Thymus (tissue), 11 donors: Measurements from ENCODE around the gene TOMM6. TPM values are rescaled to one million over a fixed set of nuclear protein-coding genes. Genes with fewer than 3 reads are reported as not detected.

ENCODE experiments used
- DNase-seq, 9 donors: peaks; one replicate each; pipeline ENCODE4 v3.0.0-alpha.2; 2013; ENCODE audit warnings: low spot score in 9 of 9, low read depth in 6 of 9, missing footprints in 1 of 9
- H3K27ac ChIP-seq, 2 donors: one replicate each; pipeline ENCODE4 v1.5.1; 2013; ENCODE audit warnings: control low read depth in 1 of 2, low read depth in 1 of 2, low read length in 1 of 2, mild to moderate bottlenecking in 1 of 2, moderate library complexity in 1 of 2
- H3K27me3 ChIP-seq, 2 donors: one replicate each; pipeline ENCODE4 v1.5.1; 2013; ENCODE audit warnings: low read length in 1 of 2; ENCODE audit not compliant: control insufficient read depth in 2 of 2, insufficient read depth in 1 of 2
- H3K36me3 ChIP-seq, 2 donors: one replicate each; pipeline ENCODE4 v1.5.1; 2013; ENCODE audit warnings: low read length in 1 of 2, mild to moderate bottlenecking in 1 of 2, moderate library complexity in 1 of 2; ENCODE audit not compliant: control insufficient read depth in 2 of 2, insufficient read depth in 2 of 2
- H3K4me1 ChIP-seq, 2 donors: one replicate each; pipeline ENCODE4 v1.5.1; 2013; ENCODE audit warnings: low read length in 2 of 2; ENCODE audit not compliant: control insufficient read depth in 2 of 2, insufficient read depth in 2 of 2
- H3K4me3 ChIP-seq, 2 donors: one replicate each; pipeline ENCODE4 v1.5.1; 2013; ENCODE audit warnings: low read length in 2 of 2, control low read depth in 1 of 2, mild to moderate bottlenecking in 1 of 2
- H3K9me3 ChIP-seq, 2 donors: one replicate each; pipeline ENCODE4 v1.5.1; 2013; ENCODE audit warnings: low read length in 1 of 2, mild to moderate bottlenecking in 1 of 2; ENCODE audit not compliant: control insufficient read depth in 2 of 2, insufficient read depth in 1 of 2
- WGBS: extraction: QIAGEN DNeasy Blood & Tissue Kit; methylation state at CpG from one replicate; pipeline ENCODE4 v1.1.7; 2013; 5-methylcytosine and 5-hydroxymethylcytosine counted together
- polyA plus RNA-seq: library from polyadenylated mRNA; stranded (reverse); fragments of 200-250 nt; gene quantifications from one replicate; pipeline ENCODE4 v1.2.3, GENCODE V29; 2013
- total RNA-seq: library from RNA; stranded (reverse); fragments of 120-200 nt; gene quantifications from one replicate; pipeline ENCODE4 v1.2.4, GENCODE V29; 2013
- donor health status: healthy.

TOMM6 gene
- total and polyA plus RNA-seq, 2 donors, result 216 to 347 TPM

DNA sequence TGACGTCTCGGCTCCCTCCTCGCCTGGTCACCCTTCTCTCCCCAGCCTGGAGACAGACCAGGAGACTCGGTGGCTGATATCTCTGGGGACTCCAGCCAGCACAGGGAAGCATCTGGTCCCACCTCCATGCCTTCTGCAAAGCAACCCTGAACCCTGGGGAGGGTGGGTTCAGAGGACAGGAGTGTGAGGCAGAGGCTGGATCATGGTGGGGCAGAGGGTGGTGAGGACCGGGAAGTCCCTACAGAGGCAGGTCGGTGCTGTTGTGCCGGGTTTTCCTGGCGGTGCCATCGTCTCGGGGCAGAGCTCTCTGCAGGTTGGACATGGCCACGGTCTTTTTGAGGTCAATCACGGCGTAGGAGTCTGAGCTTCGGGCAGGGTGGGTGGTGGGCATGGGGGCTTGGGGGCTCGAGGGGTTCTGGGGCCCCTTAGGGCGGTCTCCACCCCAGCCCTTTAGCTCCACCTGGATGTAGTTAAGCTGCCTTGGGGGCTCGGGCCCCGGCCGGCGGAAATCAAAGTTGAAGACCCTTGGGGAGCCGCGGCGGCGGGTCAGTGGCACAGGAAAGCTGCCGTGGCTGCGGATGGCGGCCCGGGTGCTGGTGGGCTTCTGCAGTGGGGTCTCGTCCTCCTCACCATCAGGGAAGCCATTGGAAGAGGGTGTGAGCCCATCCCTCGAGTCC is 17.0 kb upstream of the TOMM6 start:
- H3K27me3 ChIP-seq, result no peaks in the 10 kb centered on the region
- H3K4me1 ChIP-seq, result peaks cover 0 to 10% of the 10 kb centered on the region in 2 donors
- H3K4me3 ChIP-seq, result no peak overlapping the region
- no peak overlapping the region for H3K27ac ChIP-seq
- peaks cover 34 to 42% of the 10 kb centered on the region in 2 donors for H3K36me3 ChIP-seq
- WGBS, result 98% methylated on average over 30 of the region's 30 CpGs
- no peak for DNase-seq
- H3K9me3 ChIP-seq, result no peaks in the 10 kb centered on the region

- no peak for DNase-seq
- 97% methylated on average over 29 of the region's 29 CpGs for whole genome bisulfite sequencing
These were observed 16.2 kb upstream of the TOMM6 start for GRCh38 chr6:41771058-41771983.

GRCh38 chr6:41774841-41775240 is 12.7 kb upstream of the TOMM6 start:
- no peak overlapping the region for H3K4me3 ChIP-seq
- no peaks in the 10 kb centered on the region for H3K9me3 ChIP-seq
- H3K27ac ChIP-seq, result no peak overlapping the region
- H3K36me3 ChIP-seq, result peaks cover 35 to 47% of the 10 kb centered on the region in 2 donors
- DNase-seq, result no peak
- no peaks in the 10 kb centered on the region for H3K27me3 ChIP-seq
- 94% methylated on average over 3 of the region's 3 CpGs for WGBS
- peaks cover 3 to 8% of the 10 kb centered on the region in 2 donors for H3K4me1 ChIP-seq

More at GRCh38 chr6:41771058-41771983, 16.2 kb upstream of the TOMM6 start:
- Histone ChIP-seq H3K4me1 (peaks cover 0 to 10% of the 10 kb centered on the region in 2 donors), H3K27me3 (no peaks in the 10 kb centered on the region), H3K27ac (no peak overlapping the region), H3K9me3 (no peaks in the 10 kb centered on the region), H3K4me3 (no peak overlapping the region), H3K36me3 (peaks cover 35 to 43% of the 10 kb centered on the region in 2 donors)

DNA sequence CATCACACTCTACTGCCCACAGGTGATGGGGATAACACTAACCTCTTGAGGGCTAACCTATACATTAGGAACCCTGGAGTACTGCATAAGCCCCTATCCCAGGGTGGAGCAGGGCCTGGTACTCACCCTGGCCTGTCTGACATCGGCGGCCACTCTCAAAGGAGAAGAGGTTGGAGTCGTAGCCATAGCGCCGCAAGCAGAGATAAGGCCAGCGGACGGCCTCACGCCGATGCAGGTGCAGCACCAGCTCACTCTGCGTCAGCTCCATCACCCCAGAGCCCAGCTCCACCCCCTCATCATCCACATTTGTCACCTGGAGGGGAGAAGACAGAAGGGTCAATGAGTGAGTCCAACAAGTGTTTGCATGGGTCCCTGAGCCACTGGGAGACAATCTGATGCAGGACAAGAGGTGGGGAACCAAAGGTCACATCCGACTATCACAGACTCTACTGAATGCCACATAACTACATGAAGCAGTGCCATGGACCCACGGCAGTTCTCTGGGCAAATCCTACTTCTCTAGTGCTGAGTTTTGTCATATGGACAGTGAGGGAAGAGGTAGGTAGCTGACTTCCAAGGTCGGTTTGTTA is 12.1 kb upstream of the TOMM6 start:
- H3K4me1 ChIP-seq, result peaks cover 3 to 10% of the 10 kb centered on the region in 2 donors
- DNase-seq, result no peak
- H3K36me3 ChIP-seq, result peaks cover 32 to 43% of the 10 kb centered on the region in 2 donors
- WGBS, result 96% methylated on average over 13 of the region's 13 CpGs
- no peak overlapping the region for H3K27ac ChIP-seq
- H3K4me3 ChIP-seq, result no peak overlapping the region
- H3K9me3 ChIP-seq, result no peaks in the 10 kb centered on the region
- peaks cover under 1 to 3% of the 10 kb centered on the region in 2 donors for H3K27me3 ChIP-seq

DNA sequence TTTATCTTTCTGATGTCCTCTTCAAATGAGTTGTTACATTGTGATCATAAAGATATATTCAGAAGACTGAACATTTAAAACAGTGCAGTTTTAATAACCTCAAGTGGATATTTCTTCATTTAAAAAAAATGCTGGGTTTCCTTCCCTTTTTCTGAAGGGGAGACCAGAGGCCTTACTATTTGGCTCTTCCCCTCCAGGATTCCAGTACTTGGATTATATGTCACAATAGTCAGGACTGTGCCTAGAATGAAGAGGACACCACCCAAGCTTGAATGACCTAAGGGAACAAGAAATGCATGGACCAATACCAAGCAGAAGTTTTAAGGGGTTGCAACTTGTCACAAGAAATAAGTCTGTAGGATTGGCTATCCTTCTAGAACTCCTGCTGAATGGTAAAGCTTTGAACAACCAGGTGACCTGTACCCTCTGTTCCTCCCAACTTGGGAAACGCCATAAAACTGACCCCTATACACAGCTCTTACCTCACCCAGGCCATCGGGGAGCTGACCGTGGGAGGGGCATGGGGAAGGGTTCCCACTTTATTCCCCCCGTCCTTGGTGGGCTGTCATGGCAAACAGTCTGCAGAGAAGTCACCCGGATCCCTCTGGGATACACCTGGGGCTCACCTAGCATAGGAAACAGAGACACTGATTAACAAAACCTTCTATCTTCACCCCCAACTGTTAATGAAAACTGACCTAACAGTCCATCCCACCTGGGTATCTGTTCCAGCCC is 9.8 kb upstream of the TOMM6 start:
- Histone ChIP-seq H3K9me3 (no peaks in the 10 kb centered on the region), H3K4me3 (no peak overlapping the region), H3K4me1 (peaks cover 10 to 21% of the 10 kb centered on the region in 2 donors), H3K27me3 (peaks cover 13 to 22% of the 10 kb centered on the region in 2 donors), H3K36me3 (peaks cover 12 to 21% of the 10 kb centered on the region in 2 donors), H3K27ac (no peak overlapping the region)
- DNase-seq, result no peak
- 95% methylated on average over 5 of the region's 5 CpGs for WGBS

GRCh38 chr6:41778895-41779294 is 8.6 kb upstream of the TOMM6 start:
- Histone ChIP-seq H3K27ac (no peak overlapping the region), H3K27me3 (peaks cover 13 to 31% of the 10 kb centered on the region in 2 donors), H3K4me3 (no peak overlapping the region), H3K36me3 (peaks cover 12 to 21% of the 10 kb centered on the region in 2 donors), H3K9me3 (no peaks in the 10 kb centered on the region), H3K4me1 (peaks cover 10 to 21% of the 10 kb centered on the region in 2 donors)
- no peak for DNase-seq
- 82% methylated on average over 6 of the region's 6 CpGs for WGBS

DNA sequence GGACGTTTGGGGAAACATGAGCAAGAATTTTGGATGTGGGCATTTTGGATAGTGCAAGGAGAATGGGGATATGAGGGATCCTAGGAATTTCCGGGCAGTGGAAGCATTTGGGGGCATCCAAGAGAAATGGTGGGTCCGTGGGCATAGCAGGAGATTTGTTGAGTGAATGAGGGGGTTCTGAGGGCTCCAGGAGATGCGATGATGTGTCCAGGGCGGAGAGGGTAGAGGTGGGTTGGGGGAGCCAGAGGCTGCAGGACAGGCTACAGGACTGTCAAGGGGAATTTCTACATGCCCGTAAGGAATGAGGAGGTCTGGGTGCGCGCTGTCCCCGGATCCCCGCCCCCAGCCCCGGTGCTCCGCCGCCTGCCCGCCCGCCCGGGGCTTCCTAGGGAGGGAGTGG is 8.2 kb upstream of the TOMM6 start:
- Histone ChIP-seq H3K27me3 (peaks cover 13 to 35% of the 10 kb centered on the region in 2 donors), H3K27ac (no peak overlapping the region), H3K9me3 (no peaks in the 10 kb centered on the region), H3K36me3 (peaks cover 9 to 17% of the 10 kb centered on the region in 2 donors), H3K4me3 (peak overlapping the region; percentile 39 to 80), H3K4me1 (peaks cover 10 to 21% of the 10 kb centered on the region in 2 donors)
- 11% methylated on average over 16 of the region's 16 CpGs for WGBS
- no peak for DNase-seq

DNA sequence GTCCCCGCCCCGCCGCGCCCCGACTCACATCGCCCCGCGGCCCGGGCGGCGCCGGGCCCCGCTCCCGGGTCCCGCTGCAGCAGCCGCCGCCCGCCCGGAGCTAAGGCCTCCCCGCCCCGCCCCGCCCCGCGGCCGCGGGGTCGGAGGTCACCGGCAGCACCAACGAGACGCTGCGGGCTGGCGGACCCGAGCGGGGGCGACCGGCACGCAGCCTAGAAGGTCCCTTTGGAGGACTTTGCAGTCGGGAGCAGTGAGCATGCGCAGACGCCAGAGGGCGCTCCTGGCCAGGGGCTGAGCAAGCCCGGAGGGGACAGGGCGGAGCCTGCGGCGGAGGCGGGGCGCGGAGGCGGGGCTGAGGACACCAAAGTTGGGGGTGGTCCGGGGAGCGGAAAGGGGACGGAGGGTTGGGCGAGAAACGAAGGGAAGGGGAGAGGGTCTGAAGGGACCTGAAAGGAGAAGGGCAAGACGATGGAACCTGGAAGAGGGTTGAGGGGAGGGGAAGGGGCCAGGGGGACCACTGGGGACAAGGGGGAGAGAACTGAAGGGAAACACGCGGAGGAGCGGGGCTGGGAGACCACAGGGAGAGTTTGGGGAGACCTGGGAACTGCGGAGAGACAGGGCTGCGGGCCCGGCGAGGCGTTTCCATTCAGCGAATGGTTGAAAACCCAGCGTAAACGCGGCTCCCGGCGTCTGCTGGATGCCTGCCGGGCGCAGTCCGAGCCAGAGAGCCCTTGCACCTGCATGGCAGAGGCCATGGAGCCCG is 7.5 kb upstream of the TOMM6 start, which contains the start of gene FRS3:
FRS3 (minus strand) TSS at position 113 of the 763 bp plus-strand sequence. CDS start 2,913 bp downstream, outside the sequence.
- peak within 1 kb of the TSS; percentile 26 to 34 for H3K27ac ChIP-seq
- peaks cover 10 to 25% of the 10 kb centered on the region in 2 donors for H3K4me1 ChIP-seq
- DNase-seq, result peak; percentile 89 to 99 (median 96)
- peaks cover 6 to 11% of the 10 kb centered on the region in 2 donors for H3K36me3 ChIP-seq
- H3K9me3 ChIP-seq, result no peaks in the 10 kb centered on the region
- H3K4me3 ChIP-seq, result peak within 1 kb of the TSS; percentile 61 to 80
- under 1% methylated on average over 73 of the region's 73 CpGs for WGBS
- H3K27me3 ChIP-seq, result peaks cover 13 to 38% of the 10 kb centered on the region in 2 donors
